Upper lobe of left lung (tissue), 4 donors: ENCODE results near the gene PFN1.
"Not testable (repeated sequence)": the region's sequence is repeated elsewhere in the genome, so short reads cannot be mapped to it uniquely, and the experiment has no call there.

ENCODE experiments used
- CTCF ChIP-seq, 6 experiments: fragments of 450-650 bp in 4 of 6; fragments of 200-600 bp in 2 of 6; sonication (generic) in 2 of 6; IDR thresholded peaks; one replicate each; pipeline ENCODE4 v1.5.1; 2016 to 2019; ENCODE audit warnings: antibody characterized with exemption in 6 of 6
- POLR2A ChIP-seq, 4 donors: fragments of 450-650 bp; IDR thresholded peaks; one replicate each; pipeline ENCODE4 v1.5.1; 2016 to 2017; ENCODE audit warnings: antibody characterized with exemption in 4 of 4, mild to moderate bottlenecking in 2 of 4
- POLR2AphosphoS5 ChIP-seq, 2 donors: sonication (generic); formaldehyde crosslinking; IDR thresholded peaks; one replicate each; pipeline ENCODE4 v1.5.1; 2017; ENCODE audit warnings: antibody characterized with exemption in 2 of 2

DNA sequence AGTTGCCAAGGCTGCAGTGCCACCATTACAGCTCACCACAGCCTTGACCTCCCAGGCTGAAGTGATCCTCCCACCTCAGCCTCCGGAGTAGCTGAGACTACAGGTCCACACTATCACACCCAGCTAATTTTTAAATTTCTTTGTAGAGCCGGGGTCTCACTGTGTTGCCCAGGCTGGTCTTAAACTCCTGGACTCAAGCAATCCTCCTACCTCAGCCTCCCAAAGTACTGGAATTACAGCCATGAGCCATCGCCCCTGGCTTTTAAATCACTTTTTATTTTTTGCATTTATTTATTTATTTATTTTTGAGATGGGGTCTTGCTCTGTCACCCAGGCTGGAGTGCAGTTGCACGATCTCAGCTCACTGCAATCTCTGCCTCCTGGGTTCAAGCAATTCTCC, 33.8 kb downstream of the PFN1 start:
- TF ChIP-seq CTCF, POLR2AphosphoS5, POLR2A (IDR thresholded peaks at IDR 0.05): not testable (repeated sequence)
